Fibroblast of pulmonary artery (primary cell): ENCODE results near the gene NPPC.
A peak's percentile ranks its signal among the peaks of the same experiment; 100 is the strongest.

Experiments
- DNase-seq: peaks from one replicate; pipeline ENCODE4 v3.0.0-alpha.2; 2010; ENCODE audit warnings: low read depth
- H3K4me3 ChIP-seq: replicated peaks from 2 replicates; pipeline ENCODE4 v1.5.1; 2011; ENCODE audit warnings: low read depth, mild to moderate bottlenecking, control low read depth, low read length, moderate library complexity
- CTCF ChIP-seq: IDR thresholded peaks from 2 replicates; pipeline ENCODE4 v1.5.1; 2011; ENCODE audit warnings: mild to moderate bottlenecking, control low read depth, low read length, inconsistent platforms; ENCODE audit errors: missing control alignments

The NPPC gene

GRCh38 chr2:231931481-231931915 is 5.3 kb upstream of the NPPC start:
- no peak for TF ChIP-seq CTCF

GRCh38 chr2:231930593-231931281 is 4.5 kb upstream of the NPPC start:
- H3K4me3 ChIP-seq = no peak overlapping the region

More at GRCh38 chr2:231931481-231931915, 5.3 kb upstream of the NPPC start:
- no peak for DNase-seq
- no peak overlapping the region for H3K4me3 ChIP-seq

GRCh38 chr2:231929961-231930592 is 3.9 kb upstream of the NPPC start:
- DNase-seq = no peak
- H3K4me3 ChIP-seq = no peak overlapping the region
- peak; percentile 38 for TF ChIP-seq CTCF

More at GRCh38 chr2:231930593-231931281, 4.5 kb upstream of the NPPC start:
- TF ChIP-seq CTCF = no peak
- peak; percentile 29 for DNase-seq

- no peak overlapping the region for H3K4me3 ChIP-seq
- TF ChIP-seq CTCF = no peak
- DNase-seq = no peak
These were observed 2.9 kb upstream of the NPPC start for GRCh38 chr2:231928901-231929725.

GRCh38 chr2:231928481-231928880 is 2.3 kb upstream of the NPPC start:
- DNase-seq = no peak
- no peak for TF ChIP-seq CTCF
- H3K4me3 ChIP-seq = no peak overlapping the region

GRCh38 chr2:231927566-231927890 is 1.3 kb upstream of the NPPC start:
- no peak overlapping the region for H3K4me3 ChIP-seq
- no peak for DNase-seq
- TF ChIP-seq CTCF = no peak
